WERI-Rb-1 (cell line): Measurements from ENCODE around the gene MCTP1.

ENCODE experiments used
- DNase-seq: peaks from one replicate; pipeline ENCODE4 v3.0.0-alpha.2; 2020
- H3K27ac ChIP-seq: fragments of 250-450 bp; sonication (Bioruptor Pico); 2 replicates; pipeline ENCODE4 v1.5.1; 2020; ENCODE audit warnings: mild to moderate bottlenecking, moderate library complexity
- H3K27me3 ChIP-seq: fragments of 250-450 bp; sonication (Bioruptor Pico); 2 replicates; pipeline ENCODE4 v1.5.1; 2021; ENCODE audit warnings: mild to moderate bottlenecking, low read depth, moderate library complexity; ENCODE audit not compliant: insufficient read depth, severe bottlenecking
- H3K36me3 ChIP-seq: fragments of 250-450 bp; sonication (Bioruptor Pico); 2 replicates; pipeline ENCODE4 v1.5.1; 2020; ENCODE audit warnings: mild to moderate bottlenecking, moderate library complexity
- H3K4me3 ChIP-seq: 2 replicates; pipeline ENCODE4 v1.5.1; 2011; ENCODE audit warnings: low read depth, mild to moderate bottlenecking, control low read depth, low read length
- H3K9me3 ChIP-seq: fragments of 250-450 bp; sonication (Bioruptor Pico); 2 replicates; pipeline ENCODE4 v1.5.1; 2021; ENCODE audit warnings: mild to moderate bottlenecking, moderate library complexity; ENCODE audit not compliant: severe bottlenecking
- CTCF ChIP-seq: IDR thresholded peaks from 2 replicates; pipeline ENCODE4 v1.5.1; 2011; ENCODE audit warnings: low read depth, mild to moderate bottlenecking, control low read depth, inconsistent platforms, low read length

MCTP1 gene

GRCh38 chr5:94672746-94673145 is 612.1 kb downstream of the MCTP1 start:
- Histone ChIP-seq H3K27me3 (no peaks in the 10 kb centered on the region), H3K27ac (no peak overlapping the region), H3K4me3 (no peak overlapping the region), H3K9me3 (no peaks in the 10 kb centered on the region), H3K36me3 (peaks cover 9% of the 10 kb centered on the region)
- DNase-seq, result no peak
- TF ChIP-seq CTCF, result no peak

- no peak for DNase-seq
- no peak for TF ChIP-seq CTCF
- no peak overlapping the region for H3K27ac ChIP-seq
- H3K27me3 ChIP-seq, result no peaks in the 10 kb centered on the region
- no peaks in the 10 kb centered on the region for H3K9me3 ChIP-seq
- no peak overlapping the region for H3K4me3 ChIP-seq
- peaks cover 11% of the 10 kb centered on the region for H3K36me3 ChIP-seq
These were observed 614.2 kb downstream of the MCTP1 start for GRCh38 chr5:94670726-94671125.

GRCh38 chr5:94667937-94668336 is 617.0 kb downstream of the MCTP1 start:
- Histone ChIP-seq H3K4me3 (no peak overlapping the region), H3K9me3 (no peaks in the 10 kb centered on the region), H3K27ac (no peak overlapping the region), H3K27me3 (no peaks in the 10 kb centered on the region), H3K36me3 (peaks cover 23% of the 10 kb centered on the region)
- DNase-seq, result no peak
- no peak for TF ChIP-seq CTCF

DNA sequence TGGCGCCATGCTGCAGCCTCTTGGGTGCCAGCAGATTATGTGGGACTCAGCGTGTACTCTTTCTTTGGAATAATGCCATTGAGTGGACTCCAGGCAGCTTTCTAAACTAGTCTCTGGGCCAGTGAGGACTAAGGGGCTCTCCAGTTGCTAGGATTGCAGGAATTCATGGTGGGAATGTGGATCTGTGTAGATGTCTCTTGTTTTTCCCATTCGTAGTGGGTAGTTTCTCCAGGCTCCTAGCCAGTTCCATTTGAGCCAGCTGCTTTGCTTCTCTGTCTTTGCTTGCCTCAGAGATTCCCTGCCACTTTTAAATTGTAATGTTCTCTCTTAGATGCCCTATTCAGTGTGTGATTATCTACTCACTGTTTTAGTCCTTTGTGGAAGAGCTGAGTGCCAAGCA is 623.8 kb downstream of the MCTP1 start:
- Histone ChIP-seq H3K36me3 (peaks cover 42% of the 10 kb centered on the region), H3K9me3 (peaks cover 5% of the 10 kb centered on the region), H3K27me3 (no peaks in the 10 kb centered on the region), H3K27ac (no peak overlapping the region), H3K4me3 (no peak overlapping the region)
- DNase-seq, result no peak
- TF ChIP-seq CTCF, result no peak

DNA sequence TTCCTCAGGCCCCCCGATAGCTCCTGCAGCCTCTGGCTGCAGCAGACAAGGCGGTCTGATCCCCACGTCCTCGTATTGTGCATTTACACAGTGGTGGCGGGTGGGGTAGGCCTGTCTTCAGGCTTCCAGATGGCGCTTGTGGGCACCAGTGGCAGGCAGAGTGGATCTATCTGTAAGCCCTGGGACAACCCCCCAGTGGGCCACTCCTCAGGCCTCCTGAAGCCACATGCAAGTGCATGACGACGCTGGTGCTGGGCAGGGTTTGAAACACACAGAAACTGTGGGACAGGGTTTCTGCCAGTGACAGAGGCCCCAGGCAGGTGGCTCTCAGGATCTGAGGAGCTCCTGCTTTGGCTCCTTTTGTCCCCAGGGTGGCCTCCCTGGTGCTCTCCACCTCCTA is 624.4 kb downstream of the MCTP1 start:
- DNase-seq, result no peak
- H3K27ac ChIP-seq, result no peak overlapping the region
- peaks cover 42% of the 10 kb centered on the region for H3K36me3 ChIP-seq
- peaks cover 5% of the 10 kb centered on the region for H3K9me3 ChIP-seq
- no peak for TF ChIP-seq CTCF
- no peak overlapping the region for H3K4me3 ChIP-seq
- H3K27me3 ChIP-seq, result no peaks in the 10 kb centered on the region

DNA sequence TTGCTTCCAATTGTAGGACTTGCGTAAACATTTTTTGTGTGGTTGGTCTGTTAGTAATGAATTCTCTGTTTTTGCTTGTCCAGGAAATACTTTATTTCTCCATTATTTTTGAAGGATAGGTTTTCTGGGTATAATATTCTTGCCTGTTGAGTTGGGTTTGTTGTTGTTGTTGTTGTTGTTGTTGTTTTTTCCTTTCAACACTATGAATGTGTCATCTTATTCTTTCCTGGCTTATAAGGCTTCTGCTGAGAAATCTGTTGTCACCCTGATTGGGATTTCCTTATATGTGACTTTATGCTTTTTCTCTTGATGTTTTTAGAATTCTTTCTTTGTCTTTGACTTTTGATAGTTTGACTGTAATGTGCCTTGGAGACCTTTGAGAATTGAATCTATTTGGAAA is 626.6 kb downstream of the MCTP1 start:
- Histone ChIP-seq H3K27me3 (no peaks in the 10 kb centered on the region), H3K36me3 (peaks cover 42% of the 10 kb centered on the region), H3K4me3 (no peak overlapping the region), H3K27ac (no peak overlapping the region), H3K9me3 (peaks cover 8% of the 10 kb centered on the region)
- DNase-seq, result no peak
- TF ChIP-seq CTCF, result no peak
